D721Med (cell line): ENCODE data around the gene FANCE.

Experiments used
- DNase-seq: peaks from one replicate; pipeline ENCODE4 v3.0.0; 2011; ENCODE audit warnings: low spot score; ENCODE audit not compliant: insufficient read length
- FAIRE-seq: peaks from 2 replicates; lab custom pipeline; 2011; peaks lifted over from hg19 to GRCh38; lab: Jason Lieb, UNC
- TF ChIP-seq, protein P1 (sequence below): IDR thresholded peaks from 2 replicates; pipeline ENCODE4 v1.5.1; 2012; ENCODE audit warnings: mild to moderate bottlenecking, control low read depth; ENCODE audit not compliant: insufficient read depth; ENCODE audit errors: missing control alignments

The FANCE gene

DNA sequence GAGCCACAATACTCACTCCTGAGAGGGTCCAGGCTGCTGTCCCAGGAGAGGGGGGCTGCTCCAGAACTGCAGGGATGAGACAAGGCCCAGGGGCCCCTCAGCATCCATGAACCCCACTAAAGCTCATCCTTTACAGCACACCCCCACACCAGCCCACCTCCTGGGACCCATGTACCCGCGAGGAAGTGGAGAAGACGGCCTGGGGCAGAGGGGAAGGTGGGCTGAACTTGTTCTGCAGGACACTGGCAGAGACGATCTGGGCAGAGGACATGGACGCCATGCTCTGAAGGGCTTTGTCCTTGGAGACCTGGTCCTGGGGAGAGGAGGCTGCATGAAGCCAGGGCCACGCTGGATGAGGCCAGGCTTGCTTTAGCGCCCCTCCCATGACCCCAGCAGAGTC is 26.1 kb downstream of the FANCE start:
- DNase-seq (no peak), FAIRE-seq (no peak)
- TF ChIP-seq, protein P1, sequence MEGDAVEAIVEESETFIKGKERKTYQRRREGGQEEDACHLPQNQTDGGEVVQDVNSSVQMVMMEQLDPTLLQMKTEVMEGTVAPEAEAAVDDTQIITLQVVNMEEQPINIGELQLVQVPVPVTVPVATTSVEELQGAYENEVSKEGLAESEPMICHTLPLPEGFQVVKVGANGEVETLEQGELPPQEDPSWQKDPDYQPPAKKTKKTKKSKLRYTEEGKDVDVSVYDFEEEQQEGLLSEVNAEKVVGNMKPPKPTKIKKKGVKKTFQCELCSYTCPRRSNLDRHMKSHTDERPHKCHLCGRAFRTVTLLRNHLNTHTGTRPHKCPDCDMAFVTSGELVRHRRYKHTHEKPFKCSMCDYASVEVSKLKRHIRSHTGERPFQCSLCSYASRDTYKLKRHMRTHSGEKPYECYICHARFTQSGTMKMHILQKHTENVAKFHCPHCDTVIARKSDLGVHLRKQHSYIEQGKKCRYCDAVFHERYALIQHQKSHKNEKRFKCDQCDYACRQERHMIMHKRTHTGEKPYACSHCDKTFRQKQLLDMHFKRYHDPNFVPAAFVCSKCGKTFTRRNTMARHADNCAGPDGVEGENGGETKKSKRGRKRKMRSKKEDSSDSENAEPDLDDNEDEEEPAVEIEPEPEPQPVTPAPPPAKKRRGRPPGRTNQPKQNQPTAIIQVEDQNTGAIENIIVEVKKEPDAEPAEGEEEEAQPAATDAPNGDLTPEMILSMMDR, result no peak

DNA sequence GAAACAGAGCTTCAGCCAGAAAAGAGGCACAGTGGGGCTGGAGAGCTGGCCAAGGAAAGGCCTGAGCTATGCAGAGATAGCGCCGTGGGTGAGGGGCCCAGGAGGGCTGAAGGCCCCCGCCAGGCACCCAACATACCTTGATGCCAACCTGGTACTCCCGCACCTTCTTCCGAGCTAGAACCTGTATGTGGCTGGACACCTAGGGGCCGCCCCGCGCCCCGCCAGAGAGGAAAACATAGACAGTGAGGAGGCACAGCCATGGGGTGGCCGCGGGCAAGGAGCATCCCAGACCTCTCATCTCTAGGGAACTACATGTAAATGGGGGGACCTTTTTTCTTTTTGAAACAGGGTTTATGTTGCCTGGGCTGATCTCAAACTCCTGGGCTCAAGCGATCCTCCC is 28.0 kb downstream of the FANCE start:
- TF ChIP-seq, protein P1, result no peak
- DNase-seq (no peak), FAIRE-seq (no peak)

DNA sequence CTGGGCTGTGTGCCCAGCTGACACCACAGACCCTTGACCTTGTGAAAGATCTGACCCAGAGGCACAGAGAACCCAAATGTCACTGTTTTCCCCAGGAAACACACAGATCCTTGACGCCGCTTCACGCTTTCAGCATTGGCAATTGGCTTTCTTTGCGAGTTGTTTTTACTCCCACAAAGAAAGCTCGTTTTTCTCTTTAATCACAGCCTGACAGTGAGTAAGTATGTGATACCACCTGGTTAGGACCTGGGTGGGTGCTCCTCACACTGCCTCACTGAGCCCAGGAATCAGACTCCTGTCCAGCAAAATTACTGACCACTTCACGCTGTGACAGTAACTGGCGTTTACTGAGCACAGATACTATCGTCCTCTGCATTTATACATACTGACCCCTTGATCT is 29.1 kb downstream of the FANCE start:
- DNase-seq (no peak), FAIRE-seq (no peak)
- TF ChIP-seq, protein P1, result no peak

DNA sequence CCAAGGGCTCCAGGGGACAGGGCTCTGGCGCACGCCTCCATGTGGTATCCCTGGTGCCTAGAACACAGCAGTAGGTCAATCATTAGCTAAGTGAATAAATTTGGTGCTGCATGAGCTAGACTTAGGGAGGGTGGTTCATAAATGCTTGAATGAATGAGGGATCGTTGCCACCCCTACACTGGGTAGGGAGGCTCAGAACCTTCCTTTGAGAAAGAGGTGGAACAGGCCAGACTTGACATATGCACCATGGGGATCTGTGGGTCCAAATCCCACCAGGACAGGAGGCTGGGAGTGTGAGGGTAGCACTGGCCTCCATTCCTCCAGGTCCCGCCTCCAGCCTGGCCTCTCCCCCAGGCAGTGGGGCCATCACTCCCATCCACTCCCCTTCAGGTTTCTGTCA is 30.9 kb downstream of the FANCE start:
- TF ChIP-seq, protein P1, result no peak

DNA sequence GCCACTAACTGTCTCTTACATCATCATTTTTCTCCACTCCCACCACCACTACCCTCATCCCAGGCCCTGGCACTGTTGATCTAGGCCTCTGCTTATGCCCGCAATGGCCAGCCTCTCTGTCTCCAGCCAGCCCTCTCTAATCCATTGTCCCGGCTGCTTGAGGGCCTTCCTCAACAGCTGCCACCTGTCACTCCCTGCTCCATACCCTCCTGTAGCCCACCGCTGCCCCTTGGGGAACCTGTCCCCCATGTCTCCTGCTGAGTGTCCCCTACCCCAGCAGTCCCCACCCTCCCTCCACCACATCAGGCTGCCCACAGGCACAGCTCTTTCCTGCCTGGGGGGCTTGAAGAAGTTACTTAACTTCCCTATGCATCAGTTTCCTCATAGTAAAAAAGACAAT is 31.4 kb downstream of the FANCE start:
- DNase-seq (no peak), FAIRE-seq (no peak)
- TF ChIP-seq, protein P1, result no peak

More for the DNA sequence above, 30.9 kb downstream of the FANCE start:
- FAIRE-seq, result no peak
- DNase-seq, result no peak

DNA sequence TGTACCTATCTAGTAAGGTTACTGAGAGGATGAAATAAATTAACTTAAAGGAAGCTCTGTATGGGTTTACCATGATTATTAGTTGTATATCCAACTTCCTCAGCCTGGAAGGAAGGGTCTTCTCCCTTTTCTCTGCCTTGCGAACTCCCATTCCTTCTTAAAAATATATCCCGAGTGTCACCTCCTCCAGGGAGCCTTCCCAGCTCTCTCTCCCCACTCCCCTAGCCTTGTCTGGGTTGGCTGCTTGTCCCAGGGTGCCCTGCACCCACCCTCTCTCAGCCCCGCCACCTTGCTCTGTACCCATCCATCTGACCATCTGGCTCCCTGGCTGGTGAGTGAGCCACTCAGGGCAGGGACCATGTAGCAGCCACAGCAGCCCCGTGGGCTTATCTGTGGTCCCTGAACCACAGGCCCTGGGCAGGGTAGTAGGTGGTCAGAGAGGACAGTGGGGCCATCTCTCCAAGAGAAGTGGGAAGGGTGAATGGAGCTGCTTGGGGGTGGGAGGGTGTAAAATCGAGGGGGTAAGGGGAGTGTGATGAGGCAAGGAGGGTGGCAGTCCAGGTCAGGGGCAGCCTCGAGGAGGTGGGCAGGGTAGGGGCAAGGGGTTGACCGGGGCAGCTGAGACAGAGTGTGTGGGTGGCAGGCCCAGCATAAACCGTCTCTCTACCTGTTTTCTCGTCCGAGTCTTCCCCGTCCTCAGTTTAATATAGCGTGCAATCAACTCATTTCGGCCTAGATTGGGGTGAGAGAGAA is 31.9 kb downstream of the FANCE start:
- FAIRE-seq (no peak), DNase-seq (no peak)
- TF ChIP-seq, protein P1, result no peak

DNA sequence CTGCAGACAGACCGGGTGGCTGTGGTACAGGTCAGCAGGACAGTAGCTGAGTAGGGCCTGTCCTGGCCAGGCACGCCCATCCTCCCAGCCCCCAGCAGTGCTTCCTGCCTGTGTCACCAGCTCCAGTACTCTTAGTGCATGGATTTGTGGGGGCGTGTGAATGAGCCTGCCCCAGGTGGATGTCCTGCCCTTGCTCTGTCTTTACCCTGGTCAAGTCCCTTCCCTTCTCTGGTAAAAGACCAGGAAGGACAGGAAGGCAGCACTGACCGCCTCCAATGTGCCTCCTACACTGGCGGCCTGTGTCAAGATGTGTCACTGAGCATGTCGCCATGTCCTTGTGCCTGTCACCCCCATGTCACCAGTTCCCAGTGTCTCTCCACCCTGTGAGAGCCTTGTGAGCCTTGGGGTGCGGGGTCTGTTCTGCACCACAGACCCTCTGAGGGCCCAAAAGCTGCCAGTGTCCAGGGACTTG is 32.8 kb downstream of the FANCE start:
- TF ChIP-seq, protein P1, result no peak
- no peak for DNase-seq
- FAIRE-seq, result no peak
